Sigmoid colon (tissue), 4 donors: Measurements from ENCODE around the gene MSX2.

ENCODE experiments used
- CTCF ChIP-seq, 4 experiments: fragments of 450-650 bp in 3 of 4; fragments of 200-600 bp in 1 of 4; IDR thresholded peaks; one replicate each; pipeline ENCODE4 v1.5.1; 2016 to 2019; ENCODE audit warnings: antibody characterized with exemption in 4 of 4, mild to moderate bottlenecking in 3 of 4, moderate library complexity in 2 of 4
- EP300 ChIP-seq, 4 donors: sonication (generic); formaldehyde crosslinking; IDR thresholded peaks; one replicate each; pipeline ENCODE4 v1.6.1; 2017; ENCODE audit warnings: antibody characterized with exemption in 4 of 4

DNA sequence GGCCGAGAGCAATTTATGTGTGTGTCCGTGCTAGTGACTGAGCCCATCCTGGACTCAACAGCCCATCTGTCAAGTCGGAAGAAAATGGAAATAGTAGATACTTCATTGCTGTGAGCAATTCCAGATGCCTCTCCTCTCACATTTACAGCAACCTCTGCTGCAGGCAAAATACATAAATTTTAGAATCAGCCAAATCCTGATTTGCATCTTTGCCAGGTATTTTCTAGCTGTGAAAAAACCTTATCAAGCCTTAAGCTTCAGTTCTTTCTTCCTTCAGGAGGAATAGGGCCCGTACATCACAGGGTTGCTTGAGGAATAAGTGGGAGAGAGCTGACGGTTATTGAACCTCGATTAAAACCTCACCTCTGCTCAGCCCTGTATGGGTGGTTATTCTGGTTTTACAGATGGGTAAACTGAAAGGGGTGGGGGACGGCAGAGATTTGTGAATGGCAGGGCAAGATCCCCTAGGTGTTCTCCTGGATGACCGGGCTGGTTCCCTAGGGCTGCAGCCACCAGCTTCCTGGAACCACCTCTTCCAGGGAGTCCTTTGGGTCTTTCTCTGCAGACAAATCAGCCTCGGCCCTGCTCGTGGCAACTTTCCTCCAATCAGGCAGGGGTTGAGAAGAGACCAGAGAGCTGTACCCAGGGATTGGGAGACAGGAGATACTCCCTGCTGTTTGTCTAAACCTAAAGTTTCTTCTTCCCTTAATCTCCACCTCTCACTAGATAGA, 5.3 kb upstream of the MSX2 start:
- TF ChIP-seq CTCF (IDR thresholded peaks at IDR 0.05) (no peak), EP300 (IDR thresholded peaks at IDR 0.05) (no peak)
